HepG2 (cell line): ENCODE results near the gene ACAD11.

Experiments
- CTCF ChIP-seq: sonication (generic); formaldehyde crosslinking; IDR thresholded peaks from 2 replicates; pipeline ENCODE4 v1.5.0; 2020; ENCODE audit warnings: mild to moderate bottlenecking, missing genetic modification reagents, moderate library complexity
- LBX2 ChIP-seq: sonication (generic); formaldehyde crosslinking; IDR thresholded peaks from 2 replicates; pipeline ENCODE4 v1.5.0; 2020; ENCODE audit warnings: missing genetic modification reagents, mild to moderate bottlenecking, borderline replicate concordance
- ZNF160 ChIP-seq: sonication (generic); formaldehyde crosslinking; IDR thresholded peaks from 2 replicates; pipeline ENCODE4 v1.8.0; 2022; ENCODE audit warnings: mild to moderate bottlenecking, inconsistent platforms, missing genetic modification reagents
- ZNF280D ChIP-seq: sonication (generic); formaldehyde crosslinking; IDR thresholded peaks from 2 replicates; pipeline ENCODE4 v1.5.1; 2020; ENCODE audit warnings: mild to moderate bottlenecking, missing genetic modification reagents

- TF ChIP-seq LBX2 (no peak), ZNF280D (CRISPR knock-in tag) (no peak), ZNF160 (CRISPR knock-in tag) (no peak), CTCF (CRISPR knock-in tag) (no peak)
Observed at GRCh38 chr3:132539681-132540080, 119.9 kb downstream of the ACAD11 start.
